CD4-positive, CD25-positive, alpha-beta regulatory T cell (primary cell): Measurements from ENCODE around the gene ETS2. TPM values are rescaled to one million over a fixed set of nuclear protein-coding genes. Genes with fewer than 3 reads are reported as not detected.
"Not testable (repeated sequence)": the region's sequence is repeated elsewhere in the genome, so short reads cannot be mapped to it uniquely, and the experiment has no call there.

ENCODE experiments used
- ATAC-seq, 2 donors: fragments of 150-1000 bp; cut with Tn5 transposase; one replicate each; pipeline ENCODE4 v1.10.0; 2021; ENCODE audit warnings: low read depth in 2 of 2, moderate number of reproducible peaks in 2 of 2, moderate library complexity in 1 of 2
- DNase-seq, 3 donors: peaks; one replicate each; pipeline versions ENCODE4 v3.0.0 to v3.0.0-alpha.2; 2012 to 2022; ENCODE audit warnings: mixed read lengths in 1 of 3
- H3K27ac ChIP-seq: one replicate; pipeline ENCODE4 v1.7.0; 2013; ENCODE audit warnings: mild to moderate bottlenecking, low read length; ENCODE audit not compliant: insufficient read depth, poor library complexity, severe bottlenecking
- H3K27me3 ChIP-seq: one replicate; pipeline ENCODE4 v1.7.0; 2013; ENCODE audit warnings: low read length; ENCODE audit not compliant: control insufficient read depth, insufficient read depth
- H3K36me3 ChIP-seq: one replicate; pipeline ENCODE4 v1.7.0; 2013; ENCODE audit warnings: mild to moderate bottlenecking, low read length, moderate library complexity; ENCODE audit not compliant: control insufficient read depth, insufficient read depth
- H3K4me1 ChIP-seq: 2 replicates; pipeline ENCODE4 v1.7.0; 2013; ENCODE audit warnings: mild to moderate bottlenecking, low read length; ENCODE audit not compliant: insufficient read depth, control insufficient read depth, poor library complexity, severe bottlenecking
- H3K4me3 ChIP-seq: one replicate; pipeline ENCODE4 v1.7.0; 2013; ENCODE audit warnings: low read depth, mild to moderate bottlenecking, low read length, moderate library complexity
- H3K9me3 ChIP-seq, 2 experiments: 1 replicate in 1 of 2; 2 replicates in 1 of 2; pipeline ENCODE4 v1.7.0; 2013; ENCODE audit warnings: low read length in 2 of 2, mild to moderate bottlenecking in 1 of 2, moderate library complexity in 1 of 2; ENCODE audit not compliant: control insufficient read depth in 2 of 2
- H3K27ac Mint-ChIP-seq, 3 donors: one replicate each; pipeline ENCODE4 v1.8.0; 2020 to 2022; ENCODE audit warnings: mild to moderate bottlenecking in 3 of 3, mixed read lengths in 3 of 3, moderate library complexity in 2 of 3
- H3K27me3 Mint-ChIP-seq: one replicate; pipeline ENCODE4 v1.8.0; 2022; ENCODE audit warnings: mild to moderate bottlenecking, mixed read lengths
- H3K36me3 Mint-ChIP-seq: one replicate; pipeline ENCODE4 v1.8.0; 2020; ENCODE audit warnings: mixed read lengths
- H3K4me1 Mint-ChIP-seq, 4 donors: one replicate each; pipeline ENCODE4 v1.8.0; 2020 to 2022; ENCODE audit warnings: mixed read lengths in 4 of 4, mild to moderate bottlenecking in 1 of 4
- H3K4me3 Mint-ChIP-seq, 4 donors: one replicate each; pipeline ENCODE4 v1.8.0; 2020 to 2022; ENCODE audit warnings: mild to moderate bottlenecking in 4 of 4, mixed read lengths in 4 of 4, moderate library complexity in 3 of 4
- H3K9me3 Mint-ChIP-seq, 7 donors: one replicate each; pipeline ENCODE4 v1.8.0; 2020 to 2022; ENCODE audit warnings: mixed read lengths in 7 of 7, mild to moderate bottlenecking in 3 of 7, moderate library complexity in 2 of 7
- polyA plus RNA-seq, 4 donors: library from polyadenylated mRNA; unstranded; fragments of 300-500 nt; fragmentation: Illumina TruSeq; gene quantifications; one replicate each; pipeline ENCODE4 v1.2.3, GENCODE V29; 2021
- total RNA-seq: library from RNA; stranded (reverse); gene quantifications from one replicate; pipeline ENCODE4 v1.2.3, GENCODE V29; 2022

The ETS2 gene
- total and polyA plus RNA-seq, 5 donors from 2014 or later: 2.6 to 12.3 (median 5.1) TPM

DNA sequence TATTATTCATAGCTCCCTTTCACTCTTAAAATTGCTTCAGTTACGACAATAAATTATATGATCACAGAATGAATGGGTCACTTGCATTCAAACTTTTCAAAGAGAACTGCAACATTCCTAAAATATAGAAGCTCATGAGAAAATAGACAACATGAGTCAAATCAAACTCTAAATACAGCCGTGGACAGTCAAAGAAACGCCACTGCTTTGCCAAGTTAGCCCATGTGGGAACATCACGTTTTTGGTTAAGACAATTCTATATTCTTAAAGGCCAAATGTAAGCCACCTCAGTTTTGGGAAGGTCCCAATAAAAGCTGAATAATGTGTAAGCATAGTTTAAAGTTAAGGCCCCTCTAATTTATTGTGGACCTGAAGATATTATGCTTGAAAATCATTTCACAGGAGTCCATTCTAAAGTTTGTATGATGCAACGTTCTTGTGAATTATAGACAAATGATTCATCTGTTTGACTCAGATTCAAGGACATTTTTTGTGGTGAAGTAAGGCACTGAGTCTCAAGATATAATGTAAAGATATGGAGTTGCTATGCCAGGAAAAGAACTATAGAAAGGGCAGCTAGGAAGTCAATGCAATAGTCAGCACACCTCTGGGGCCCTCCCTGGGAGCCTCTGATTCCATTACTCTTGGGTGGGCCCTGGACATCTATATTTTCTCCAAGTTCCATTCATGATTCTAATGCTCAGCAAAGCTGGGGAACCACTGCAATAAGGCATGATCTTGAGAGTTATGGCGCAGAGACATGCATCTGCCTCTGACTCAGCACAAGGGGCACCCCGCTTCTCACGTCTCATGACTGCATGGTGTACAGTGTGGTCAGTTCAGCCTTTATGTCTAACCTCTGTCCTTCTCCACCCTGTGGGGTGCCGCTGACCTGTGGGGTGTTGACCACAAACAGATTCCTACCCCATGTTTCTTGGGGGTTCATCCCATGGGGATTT lies 33.9 kb downstream of the ETS2 start:
- Histone ChIP-seq H3K27me3 (peaks cover 3% of the 10 kb centered on the region), H3K4me3 (no peak overlapping the region), H3K4me1 (no peaks in the 10 kb centered on the region), H3K27ac (no peak overlapping the region), H3K9me3 (no peaks in the 10 kb centered on the region), H3K36me3 (no peaks in the 10 kb centered on the region)
- Mint-ChIP-seq H3K36me3 (no peaks in the 10 kb centered on the region), H3K4me3 (no peak overlapping the region), H3K27me3 (peaks cover 26% of the 10 kb centered on the region), H3K27ac (no peak overlapping the region), H3K9me3 (no peaks in the 10 kb centered on the region), H3K4me1 (no peaks in the 10 kb centered on the region)
- ATAC-seq (no peak), DNase-seq (no peak)

- Mint-ChIP-seq H3K27ac (no peak overlapping the region), H3K9me3 (no peaks in the 10 kb centered on the region), H3K27me3 (peaks cover 18% of the 10 kb centered on the region), H3K4me3 (no peak overlapping the region), H3K36me3 (no peaks in the 10 kb centered on the region), H3K4me1 (no peaks in the 10 kb centered on the region)
- Histone ChIP-seq H3K4me3 (no peak overlapping the region), H3K4me1 (no peaks in the 10 kb centered on the region), H3K36me3 (no peaks in the 10 kb centered on the region), H3K27ac (no peak overlapping the region), H3K9me3 (no peaks in the 10 kb centered on the region), H3K27me3 (peaks cover 3% of the 10 kb centered on the region)
- DNase-seq (no peak), ATAC-seq (no peak)
These were observed 34.9 kb downstream of the ETS2 start for GRCh38 chr21:38840456-38841300.

- Mint-ChIP-seq H3K27ac (no peak overlapping the region), H3K4me3 (no peak overlapping the region), H3K4me1 (no peaks in the 10 kb centered on the region), H3K27me3 (peaks cover 23% of the 10 kb centered on the region), H3K9me3 (no peaks in the 10 kb centered on the region), H3K36me3 (no peaks in the 10 kb centered on the region)
- H3K27me3 ChIP-seq: peaks cover 3% of the 10 kb centered on the region
- no peak overlapping the region for H3K27ac ChIP-seq
- no peaks in the 10 kb centered on the region for H3K4me1 ChIP-seq
- H3K9me3 ChIP-seq: no peaks in the 10 kb centered on the region
- DNase-seq: no peak
- H3K4me3 ChIP-seq: no peak overlapping the region
- H3K36me3 ChIP-seq: no peaks in the 10 kb centered on the region
- ATAC-seq: no peak
These were observed 35.7 kb downstream of the ETS2 start for GRCh38 chr21:38841472-38841871.

DNA sequence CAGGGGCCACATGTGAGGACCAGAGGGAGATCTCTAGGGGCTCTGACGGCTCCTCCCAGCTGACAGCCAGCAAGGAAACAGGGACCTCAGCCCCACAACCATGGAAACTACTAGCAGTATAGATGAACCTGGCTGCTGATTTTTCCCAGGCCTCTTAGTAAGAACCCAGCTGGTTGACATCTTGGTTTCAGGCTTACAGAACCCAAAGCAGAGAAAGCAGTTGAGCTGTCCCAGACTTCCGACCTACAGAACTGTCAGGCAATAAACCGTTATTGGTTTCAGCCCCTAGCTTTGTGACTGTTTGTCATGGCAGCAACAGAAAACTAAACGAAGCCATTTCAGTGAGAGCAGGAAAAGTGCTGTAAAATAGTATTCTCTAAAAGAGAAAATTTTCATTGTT lies 36.4 kb downstream of the ETS2 start:
- Mint-ChIP-seq H3K4me3 (no peak overlapping the region), H3K27me3 (peaks cover 24% of the 10 kb centered on the region), H3K9me3 (no peaks in the 10 kb centered on the region), H3K4me1 (no peaks in the 10 kb centered on the region), H3K27ac (no peak overlapping the region), H3K36me3 (no peaks in the 10 kb centered on the region)
- ATAC-seq: no peak
- DNase-seq: no peak
- Histone ChIP-seq H3K27me3 (peaks cover 3% of the 10 kb centered on the region), H3K27ac (no peak overlapping the region), H3K4me1 (no peaks in the 10 kb centered on the region), H3K36me3 (no peaks in the 10 kb centered on the region), H3K4me3 (no peak overlapping the region), H3K9me3 (no peaks in the 10 kb centered on the region)

DNA sequence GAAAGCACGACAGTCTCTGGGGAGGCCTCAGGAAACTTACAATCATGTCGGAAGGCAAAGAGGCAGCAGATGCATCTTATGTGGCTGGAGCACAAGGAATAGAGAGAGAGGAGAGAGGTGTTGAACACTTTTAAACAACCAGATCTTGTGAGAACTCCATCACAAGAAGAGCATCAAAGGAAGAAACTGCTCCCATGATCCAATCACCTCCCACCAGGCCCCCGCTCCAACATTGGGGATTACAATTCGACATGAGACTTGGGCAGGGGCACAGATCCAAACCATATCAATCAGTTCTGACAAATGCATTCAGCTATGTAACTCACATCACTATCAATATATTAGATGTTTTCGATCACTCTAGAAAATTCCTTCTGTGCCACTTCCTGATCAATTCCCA lies 37.6 kb downstream of the ETS2 start:
- H3K27ac ChIP-seq: no peak overlapping the region
- Mint-ChIP-seq H3K4me1 (no peaks in the 10 kb centered on the region), H3K36me3 (no peaks in the 10 kb centered on the region), H3K9me3 (no peaks in the 10 kb centered on the region), H3K27me3 (peaks cover 24% of the 10 kb centered on the region), H3K27ac (no peak overlapping the region), H3K4me3 (no peak overlapping the region)
- DNase-seq (no peak), ATAC-seq (no peak)
- peaks cover 3% of the 10 kb centered on the region for H3K27me3 ChIP-seq
- no peaks in the 10 kb centered on the region for H3K36me3 ChIP-seq
- no peaks in the 10 kb centered on the region for H3K4me1 ChIP-seq
- H3K4me3 ChIP-seq: no peak overlapping the region
- no peaks in the 10 kb centered on the region for H3K9me3 ChIP-seq

DNA sequence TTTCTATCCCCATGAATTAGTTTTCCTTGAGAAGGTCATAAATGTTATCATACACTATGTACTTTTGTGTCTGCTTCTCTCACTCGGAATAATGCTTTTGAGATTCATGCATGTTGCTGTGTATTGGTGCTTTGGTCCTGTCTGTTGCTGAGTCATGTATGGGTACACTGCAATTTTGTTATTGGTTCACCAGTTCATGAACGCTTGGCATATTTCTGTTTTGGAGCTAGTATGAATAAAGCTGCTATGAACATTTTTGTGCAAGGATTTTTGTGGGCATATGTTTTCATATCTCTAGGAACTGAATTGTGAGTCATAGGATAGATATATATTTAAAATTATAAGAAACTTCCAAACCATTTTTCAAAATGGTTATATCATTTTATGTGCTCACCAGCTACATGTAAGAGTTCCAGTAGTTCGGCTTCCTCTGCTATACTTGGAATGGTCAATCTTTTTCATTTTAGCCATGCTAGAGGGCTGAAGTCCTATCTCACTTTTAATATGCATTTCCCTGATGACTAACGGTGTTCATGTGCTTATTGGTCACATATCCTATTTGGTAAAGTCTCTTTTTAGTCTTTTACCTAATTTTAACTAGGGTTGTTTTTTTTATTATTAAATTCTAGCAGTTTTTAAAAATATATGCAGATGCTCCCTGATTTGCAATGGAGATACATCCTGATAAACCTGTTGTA lies 38.2 kb downstream of the ETS2 start:
- H3K4me3 ChIP-seq: no peak overlapping the region
- H3K36me3 ChIP-seq: no peaks in the 10 kb centered on the region
- no peak overlapping the region for H3K27ac Mint-ChIP-seq
- DNase-seq: no peak
- H3K27me3 Mint-ChIP-seq: peaks cover 24% of the 10 kb centered on the region
- H3K4me1 Mint-ChIP-seq: no peaks in the 10 kb centered on the region
- H3K4me1 ChIP-seq: no peaks in the 10 kb centered on the region
- H3K4me3 Mint-ChIP-seq: no peak overlapping the region
- H3K27me3 ChIP-seq: no peaks in the 10 kb centered on the region
- no peaks in the 10 kb centered on the region for H3K36me3 Mint-ChIP-seq
- H3K9me3 Mint-ChIP-seq: no peaks in the 10 kb centered on the region
- no peak for ATAC-seq
- no peak overlapping the region for H3K27ac ChIP-seq
- no peaks in the 10 kb centered on the region for H3K9me3 ChIP-seq

GRCh38 chr21:38845374-38845773 lies 39.6 kb downstream of the ETS2 start:
- H3K36me3 Mint-ChIP-seq: not testable (repeated sequence)

More at GRCh38 chr21:38845374-38845773, 39.6 kb downstream of the ETS2 start:
- not testable (repeated sequence) for H3K4me1 Mint-ChIP-seq, H3K36me3 ChIP-seq, H3K27ac ChIP-seq, H3K4me1 ChIP-seq, H3K4me3 Mint-ChIP-seq, H3K27me3 ChIP-seq, H3K9me3 ChIP-seq, ATAC-seq, H3K4me3 ChIP-seq, H3K27ac Mint-ChIP-seq, DNase-seq, H3K9me3 Mint-ChIP-seq
- H3K27me3 Mint-ChIP-seq: peaks cover 22% of the 10 kb centered on the region
